GM08714 (cell line): ENCODE data around the gene CHD2.

Experiments
- H3K4me3 ChIP-seq: fragments of 200-500 bp; sonication (Bioruptor generic); 2 replicates; pipeline ENCODE4 v1.5.1; 2014; ENCODE audit warnings: mild to moderate bottlenecking, low read length, inconsistent platforms
- ZNF274 ChIP-seq: IDR thresholded peaks from 2 replicates; pipeline ENCODE4 v1.6.1; 2012; ENCODE audit warnings: mild to moderate bottlenecking, low read depth, low read length

CHD2 gene

DNA sequence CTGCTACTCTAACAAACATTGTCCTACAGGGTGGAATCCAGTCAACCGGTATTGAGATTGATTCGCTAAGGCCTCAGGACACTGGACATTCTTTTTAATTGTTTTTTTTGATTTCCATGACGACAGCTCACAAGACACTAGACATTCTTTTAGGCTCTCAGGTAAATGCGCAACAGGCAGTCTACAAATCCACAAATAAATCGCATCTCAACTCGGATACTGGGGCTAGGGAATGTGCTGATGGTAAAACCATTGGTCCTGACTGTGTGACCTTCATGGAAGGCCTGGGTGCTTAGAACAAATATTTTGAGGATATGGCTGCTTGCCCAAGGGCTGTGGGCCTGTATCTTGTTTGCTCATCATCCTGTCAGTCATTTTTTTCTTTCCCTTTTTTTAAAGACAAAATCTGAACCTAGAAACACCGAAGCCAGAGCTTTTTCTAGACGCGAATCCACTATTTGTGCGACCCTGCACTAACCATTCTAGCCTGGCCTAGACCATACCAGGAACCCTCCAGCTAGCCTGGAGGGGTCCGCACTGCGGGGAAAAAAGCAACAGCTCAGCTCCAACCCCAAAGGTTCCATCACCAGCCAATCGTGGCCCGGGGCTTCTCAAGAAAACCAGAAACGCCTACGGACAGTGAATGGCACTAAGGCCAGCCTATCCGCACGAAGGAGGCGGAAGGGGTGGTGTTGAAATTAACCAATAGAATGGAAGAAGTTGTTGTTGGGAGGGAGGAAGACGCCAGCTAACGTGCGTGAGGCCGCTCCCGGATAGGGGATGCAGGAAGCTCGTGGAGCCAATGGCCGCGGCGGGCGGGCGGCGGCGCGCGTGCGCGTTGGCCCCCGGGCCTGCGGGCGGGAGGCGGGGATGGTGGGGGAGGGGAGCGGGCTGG lies 18.1 kb upstream of the CHD2 start:
- no peak for TF ChIP-seq ZNF274
- peak overlapping the region; percentile 52; the same call in 1 of the 2 replicates for H3K4me3 ChIP-seq

DNA sequence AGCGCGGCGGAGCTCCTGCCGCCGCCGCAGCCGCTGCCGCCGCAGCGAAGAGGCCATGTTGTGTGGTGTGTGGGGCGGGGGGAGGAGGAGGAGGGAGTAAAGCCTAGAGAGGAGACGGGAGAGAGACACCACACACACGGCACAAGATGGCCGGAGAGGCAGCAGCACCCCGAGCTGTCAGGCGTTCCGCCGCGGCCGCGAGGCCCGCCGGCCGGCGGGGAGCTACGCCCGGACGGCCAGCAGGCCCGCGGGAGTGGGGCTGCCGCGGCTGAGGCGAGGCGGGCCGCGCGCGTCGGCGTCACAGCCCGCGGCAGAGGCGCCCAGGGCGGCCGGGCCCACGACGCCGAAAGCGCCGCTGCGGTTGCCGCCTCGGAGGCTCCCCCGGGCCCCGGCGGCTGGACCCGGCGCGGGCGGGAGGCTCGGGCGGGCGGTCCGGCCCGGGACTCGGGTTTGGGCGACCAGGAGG lies 17.4 kb upstream of the CHD2 start:
- peak overlapping the region; percentile 97 for H3K4me3 ChIP-seq
- TF ChIP-seq ZNF274: no peak

DNA sequence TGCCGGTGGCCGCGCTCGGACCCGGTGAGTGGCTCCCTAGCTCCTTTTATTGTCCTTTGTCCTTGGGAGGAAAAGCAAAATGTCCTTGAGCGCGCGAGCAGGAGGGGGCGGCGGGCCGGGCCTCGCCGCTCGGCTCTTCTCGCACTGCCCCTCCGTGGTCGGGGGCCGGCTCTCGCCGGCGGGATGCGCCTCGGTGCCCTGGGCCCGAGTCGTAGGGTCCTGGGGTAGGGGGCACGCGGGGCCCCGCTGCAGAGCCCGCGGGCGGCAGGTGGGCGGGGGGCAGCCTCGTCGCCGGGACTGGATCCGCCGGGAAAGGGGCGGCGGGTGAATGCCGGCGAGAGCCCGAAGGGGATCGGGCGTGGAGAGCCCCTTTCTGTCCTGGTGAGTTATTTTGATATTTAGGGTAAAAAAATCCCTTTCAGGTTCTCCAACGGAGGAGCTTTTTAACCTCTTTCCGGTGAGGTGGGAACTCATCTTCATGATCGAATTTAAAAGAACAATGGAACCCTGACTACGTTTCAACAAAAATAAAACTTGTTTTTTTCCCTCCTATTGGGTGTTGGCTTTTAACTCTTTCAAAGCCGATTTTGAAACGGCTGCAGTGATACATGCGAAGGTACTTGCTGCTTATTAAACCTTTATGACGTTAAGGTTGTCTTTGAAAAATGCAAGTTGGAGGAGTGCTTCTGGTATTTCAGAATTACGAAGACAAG lies 16.8 kb upstream of the CHD2 start:
- no peak for TF ChIP-seq ZNF274
- H3K4me3 ChIP-seq: peak overlapping the region; percentile 97

DNA sequence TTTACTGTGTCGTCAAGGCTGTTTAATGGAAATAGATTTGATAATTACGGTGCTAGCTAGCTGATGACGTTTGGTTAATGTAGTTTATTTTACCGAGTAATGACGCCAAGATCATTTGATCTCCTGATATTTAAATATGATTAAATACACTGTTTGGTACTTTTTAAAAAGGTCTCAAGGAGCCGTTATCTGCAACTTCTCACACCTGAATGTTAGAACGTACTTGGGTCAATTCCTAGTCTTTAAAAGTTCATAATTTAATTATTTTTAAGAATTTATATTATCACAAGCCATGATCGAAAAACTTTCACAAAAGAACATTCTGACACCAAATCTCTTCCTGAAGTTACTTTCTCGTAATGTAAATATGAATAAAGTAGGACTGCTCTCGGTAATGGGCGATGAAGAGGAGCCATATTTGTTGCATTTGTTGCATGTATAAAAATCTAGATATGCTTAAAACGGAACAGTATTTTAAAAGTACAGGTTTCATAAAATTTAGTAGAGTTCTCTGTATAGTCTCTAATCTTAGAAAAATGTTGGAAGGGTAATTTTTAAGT lies 16.2 kb upstream of the CHD2 start:
- TF ChIP-seq ZNF274: no peak
- H3K4me3 ChIP-seq: peak overlapping the region; percentile 97

DNA sequence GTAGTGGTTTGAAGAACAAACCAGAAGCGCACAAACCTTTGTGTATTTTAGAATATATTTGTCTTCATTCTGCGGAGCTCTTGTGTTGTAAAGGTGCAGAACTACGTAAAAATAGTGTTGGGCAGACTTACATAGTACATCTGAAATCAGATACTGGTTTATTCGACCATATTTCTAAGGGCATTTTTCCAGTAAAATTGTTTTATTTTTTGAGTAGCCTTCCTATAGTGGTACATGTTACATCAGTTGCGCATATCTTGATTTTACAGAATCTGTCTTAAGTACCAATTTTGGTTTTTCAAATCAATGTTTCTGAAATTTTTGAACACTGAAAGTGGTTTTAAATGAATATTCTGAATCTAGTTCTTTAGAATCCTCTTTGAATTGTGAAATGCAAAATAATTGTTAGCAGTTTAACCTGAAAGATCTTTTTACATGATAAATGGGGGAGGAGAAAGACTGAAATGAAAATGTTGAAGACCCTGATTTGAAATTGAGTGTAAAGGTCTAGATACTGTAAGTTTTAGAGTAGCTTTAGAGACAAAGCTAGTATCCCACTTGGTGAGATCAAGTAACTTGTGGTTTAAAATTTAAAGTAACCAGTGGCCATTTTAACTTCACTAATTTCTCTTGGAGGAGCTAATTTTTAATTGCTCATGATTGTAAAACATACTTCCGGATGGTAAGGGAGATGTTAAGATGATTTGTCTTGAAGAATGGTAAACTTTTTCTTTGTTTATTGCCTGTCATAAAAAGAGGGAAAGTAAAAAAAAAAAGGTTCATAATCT lies 15.5 kb upstream of the CHD2 start:
- no peak for TF ChIP-seq ZNF274
- H3K4me3 ChIP-seq: peak overlapping the region; percentile 97; the same call in 1 of the 2 replicates

DNA sequence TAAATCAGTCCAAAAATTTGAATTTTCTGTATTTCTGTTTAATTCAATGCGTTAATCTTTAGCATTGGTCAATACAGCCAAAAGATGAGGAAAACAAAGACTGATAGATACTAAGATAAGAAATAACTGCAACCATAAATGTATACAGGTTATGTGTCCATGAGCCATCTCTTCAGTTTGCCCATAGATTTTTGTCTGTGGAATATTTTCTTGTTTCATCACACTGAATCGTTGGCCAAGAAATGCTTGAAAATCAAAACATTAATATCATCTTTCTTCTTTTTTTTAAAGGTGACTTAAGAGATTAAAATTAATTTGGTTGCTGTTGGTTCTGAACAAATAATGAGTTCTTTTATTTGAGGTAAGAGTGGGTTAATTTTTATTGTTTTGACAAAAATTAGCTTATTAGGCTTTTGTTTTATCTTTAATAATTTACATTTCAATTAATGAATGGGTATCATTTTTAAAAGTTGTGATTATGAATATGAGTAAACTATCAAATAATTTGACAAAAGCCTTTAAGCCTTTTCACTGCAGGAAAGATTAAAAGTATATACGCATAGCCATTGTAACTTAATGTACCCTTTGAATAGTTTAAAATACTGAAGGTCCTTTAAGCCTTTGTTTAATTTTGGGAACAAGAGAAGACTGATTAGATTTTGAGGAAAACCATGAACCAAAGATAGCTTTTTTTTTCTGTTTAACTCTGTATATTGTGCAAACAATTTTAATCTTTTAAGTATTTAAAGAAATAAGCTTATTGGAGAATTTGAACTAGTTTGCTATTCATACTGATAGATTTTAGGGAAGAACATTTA lies 14.7 kb upstream of the CHD2 start:
- no peak for TF ChIP-seq ZNF274
- H3K4me3 ChIP-seq: peak overlapping the region; percentile 97; the same call in 1 of the 2 replicates

DNA sequence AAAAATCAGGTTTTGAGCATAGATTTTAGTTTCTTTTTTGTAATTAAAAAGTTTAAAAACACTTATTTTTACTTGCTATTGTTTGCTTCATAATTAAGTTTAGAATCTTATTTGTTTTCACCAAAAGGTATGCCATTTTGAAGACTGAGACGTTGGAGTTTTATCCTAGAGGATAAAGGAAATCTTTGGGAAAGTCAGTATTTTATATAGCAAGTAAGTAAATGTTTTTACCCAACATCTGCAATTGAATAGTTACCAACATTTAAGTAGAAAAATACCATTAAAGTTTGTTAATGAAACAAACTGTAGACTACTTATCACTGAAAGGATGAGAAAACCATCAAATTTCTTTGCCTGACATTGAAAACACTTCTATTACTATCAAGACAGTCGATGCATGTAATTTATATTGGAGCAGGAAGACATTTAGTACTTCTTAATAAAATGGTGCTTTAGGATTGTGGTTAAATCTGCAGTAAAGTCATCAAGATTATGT lies 14.0 kb upstream of the CHD2 start:
- TF ChIP-seq ZNF274: no peak
- peak overlapping the region; percentile 97; the same call in 1 of the 2 replicates for H3K4me3 ChIP-seq

DNA sequence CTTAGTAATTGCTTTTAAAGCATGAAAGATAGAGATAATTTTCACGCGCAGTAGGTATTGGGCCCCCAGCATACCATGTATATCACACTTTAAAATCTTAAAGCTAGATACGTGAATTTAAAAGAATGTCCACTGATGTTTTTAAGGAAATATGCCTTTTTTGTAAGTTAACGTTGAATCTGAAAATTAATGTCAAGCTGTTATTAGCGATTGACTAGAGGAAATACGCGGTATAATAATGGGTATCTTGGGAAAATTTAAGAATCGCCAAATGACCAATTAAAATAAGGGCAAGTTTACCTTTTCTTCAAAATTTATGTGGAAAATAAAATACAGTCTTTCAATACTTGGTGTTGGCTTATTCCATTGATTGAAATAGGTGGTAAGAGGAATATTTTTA lies 13.3 kb upstream of the CHD2 start:
- TF ChIP-seq ZNF274: no peak
- peak overlapping the region; percentile 97; the same call in 1 of the 2 replicates for H3K4me3 ChIP-seq

DNA sequence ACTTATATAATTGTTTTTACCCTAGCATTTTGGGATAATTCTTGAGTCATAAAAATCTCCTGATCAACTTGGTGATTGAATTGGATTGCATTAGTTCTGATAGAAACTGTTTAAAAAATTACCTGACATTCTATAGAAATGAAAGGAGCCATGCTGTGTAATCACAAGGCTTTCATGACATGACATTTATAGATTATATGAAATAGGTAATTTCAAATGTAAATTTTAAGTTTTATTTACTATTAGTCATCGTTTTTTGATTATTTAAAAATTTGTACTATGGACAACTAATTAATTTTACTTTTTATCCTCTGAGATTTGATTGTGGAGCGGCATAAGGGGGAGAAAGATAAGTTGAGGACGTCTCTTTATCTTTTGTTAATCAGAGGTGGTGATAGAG lies 12.3 kb upstream of the CHD2 start:
- TF ChIP-seq ZNF274: no peak
- H3K4me3 ChIP-seq: peak overlapping the region; percentile 25; the same call in 1 of the 2 replicates

DNA sequence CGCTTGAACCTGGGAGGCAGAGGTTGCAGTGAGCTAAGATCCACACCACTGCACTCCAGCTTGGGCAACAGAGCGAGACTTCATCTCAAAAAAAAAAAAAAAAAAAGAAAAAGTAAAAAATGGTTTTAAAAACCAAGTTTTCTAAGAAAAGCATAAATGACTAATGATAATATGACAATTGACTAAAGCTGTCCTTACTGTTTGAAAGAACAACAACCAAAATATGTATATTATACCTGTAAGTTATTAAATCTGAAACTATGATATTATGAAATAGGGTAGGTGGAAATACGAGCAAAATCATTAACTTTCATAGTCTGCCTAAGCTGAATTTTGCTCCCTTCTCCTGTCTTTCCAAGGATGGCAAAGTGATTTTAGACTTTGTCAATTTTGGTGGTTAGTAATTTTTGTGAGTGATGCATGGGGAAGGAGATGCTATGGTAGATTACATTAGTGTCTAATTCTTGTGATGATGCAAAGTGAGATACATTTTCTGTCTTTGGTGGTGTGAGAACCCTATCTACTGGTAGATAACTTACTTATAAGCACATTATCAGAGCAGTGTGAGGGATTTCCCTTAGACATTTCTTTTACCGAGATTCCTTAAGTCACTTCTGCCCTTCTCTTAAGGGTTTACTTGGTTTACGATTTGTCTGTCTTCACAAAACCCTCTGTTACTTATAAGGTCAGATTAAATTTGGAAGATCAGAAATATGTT lies 10.6 kb upstream of the CHD2 start:
- H3K4me3 ChIP-seq: no peak overlapping the region
- no peak for TF ChIP-seq ZNF274

DNA sequence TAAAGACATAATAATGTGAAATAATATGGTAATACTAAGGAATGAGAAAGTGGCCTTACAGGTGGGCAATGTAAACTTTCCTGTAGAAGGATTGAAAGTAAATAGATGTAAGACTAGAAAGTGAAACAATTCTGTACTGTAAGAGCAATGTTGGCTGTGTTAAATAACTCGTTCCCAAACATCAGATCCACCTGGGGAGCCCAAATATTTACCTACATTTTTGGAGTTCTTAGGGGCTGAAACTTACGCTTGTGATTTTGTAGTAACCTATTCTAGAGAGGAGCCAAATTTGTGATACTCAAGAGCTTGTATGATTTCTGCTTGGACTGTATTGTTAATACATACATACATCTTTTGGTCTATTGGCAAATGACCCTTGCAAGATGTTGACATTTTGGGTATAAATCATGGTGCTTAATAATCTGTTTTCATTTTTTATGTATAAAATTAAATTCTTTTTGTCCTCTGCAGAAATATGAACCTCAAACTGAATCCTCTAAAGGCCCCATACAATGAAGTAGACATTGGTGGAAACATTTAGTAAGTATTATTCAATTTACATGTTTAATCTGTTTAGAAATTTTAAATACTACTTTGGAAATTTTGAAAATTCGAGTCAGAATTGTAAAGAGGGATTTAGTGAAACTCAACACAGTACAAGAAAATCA lies 8.5 kb upstream of the CHD2 start:
- no peak overlapping the region for H3K4me3 ChIP-seq
- TF ChIP-seq ZNF274: no peak

DNA sequence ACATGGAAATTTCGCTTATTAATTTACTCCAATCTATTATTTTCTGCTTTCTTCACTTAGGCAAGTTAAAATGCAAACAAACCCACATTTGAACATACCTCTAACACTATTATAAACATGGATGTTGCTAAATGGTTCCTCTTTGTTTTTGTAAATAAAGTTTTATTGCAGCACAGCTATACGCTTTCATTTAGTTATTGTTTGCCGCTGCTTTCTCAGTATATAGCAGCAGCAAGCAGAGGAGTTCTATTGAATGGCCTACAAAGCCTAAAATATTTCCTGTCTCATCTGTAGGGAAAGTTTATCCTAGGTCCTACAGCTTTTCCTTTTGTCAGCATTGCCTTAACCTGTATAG lies 7.9 kb upstream of the CHD2 start:
- no peak overlapping the region for H3K4me3 ChIP-seq
- no peak for TF ChIP-seq ZNF274
